ENCODE measurements around the gene NAT8L.

The NAT8L gene

GRCh38 chr4:2049811-2050210, 9.3 kb upstream of the NAT8L start:
- Histone ChIP-seq H3K4me3 (ENCODE audit: low read depth in 1 of 2, low read length in 1 of 2) (no peak overlapping the region), H3K36me3 (no peaks in the 10 kb centered on the region), H3K9me3 (no peaks in the 10 kb centered on the region), H3K4me1 (ENCODE audit: control insufficient read depth in 1 of 2, insufficient read depth in 1 of 2, low read depth in 1 of 2, low read length in 1 of 2) (no peaks in the 10 kb centered on the region), H3K27me3 (peaks cover 100% of the 10 kb centered on the region), H3K27ac (no peak overlapping the region)
- TF ChIP-seq CTCF (IDR thresholded peaks at IDR 0.05) = no peak

GRCh38 chr4:2051086-2051485, 8.0 kb upstream of the NAT8L start:
- peaks cover 100% of the 10 kb centered on the region for H3K27me3 ChIP-seq
- H3K36me3 ChIP-seq = no peaks in the 10 kb centered on the region
- TF ChIP-seq CTCF (IDR thresholded peaks at IDR 0.05) = no peak

GRCh38 chr4:2054217-2054616, 4.9 kb upstream of the NAT8L start:
- Histone ChIP-seq H3K4me1 (ENCODE audit: control insufficient read depth in 1 of 2, insufficient read depth in 1 of 2, low read depth in 1 of 2, low read length in 1 of 2) (peaks cover 0 to 6% of the 10 kb centered on the region in 2 experiments), H3K27ac (no peak overlapping the region), H3K27me3 (peaks cover 99% of the 10 kb centered on the region), H3K4me3 (ENCODE audit: low read depth in 1 of 2, low read length in 1 of 2) (no peak overlapping the region), H3K9me3 (no peaks in the 10 kb centered on the region), H3K36me3 (no peaks in the 10 kb centered on the region)
- no peak for TF ChIP-seq CTCF (IDR thresholded peaks at IDR 0.05)

More at GRCh38 chr4:2051086-2051485, 8.0 kb upstream of the NAT8L start:
- Histone ChIP-seq H3K4me3 (ENCODE audit: low read depth in 1 of 2, low read length in 1 of 2) (no peak overlapping the region), H3K27ac (no peak overlapping the region), H3K4me1 (ENCODE audit: control insufficient read depth in 1 of 2, insufficient read depth in 1 of 2, low read depth in 1 of 2, low read length in 1 of 2) (no peaks in the 10 kb centered on the region), H3K9me3 (no peaks in the 10 kb centered on the region)

- H3K9me3 ChIP-seq = no peaks in the 10 kb centered on the region
- H3K27ac ChIP-seq = no peak overlapping the region
- H3K27me3 ChIP-seq = peaks cover 98% of the 10 kb centered on the region
- H3K36me3 ChIP-seq = no peaks in the 10 kb centered on the region
- H3K4me3 ChIP-seq (ENCODE audit: low read depth in 1 of 2, low read length in 1 of 2) = no peak overlapping the region
- peaks cover 0 to 9% of the 10 kb centered on the region in 2 experiments for H3K4me1 ChIP-seq (ENCODE audit: control insufficient read depth in 1 of 2, insufficient read depth in 1 of 2, low read depth in 1 of 2, low read length in 1 of 2)
- no peak for TF ChIP-seq CTCF (IDR thresholded peaks at IDR 0.05)
Measured at GRCh38 chr4:2057382-2058065, 1.6 kb upstream of the NAT8L start.

GRCh38 chr4:2058264-2059045, 672 bp upstream of the NAT8L start:
- peaks cover 98% of the 10 kb centered on the region for H3K27me3 ChIP-seq
- H3K36me3 ChIP-seq = no peaks in the 10 kb centered on the region
- no peak for TF ChIP-seq CTCF (IDR thresholded peaks at IDR 0.05)
- H3K4me1 ChIP-seq (ENCODE audit: control insufficient read depth in 1 of 2, insufficient read depth in 1 of 2, low read depth in 1 of 2, low read length in 1 of 2) = peaks cover 0 to 9% of the 10 kb centered on the region in 2 experiments
- no peaks in the 10 kb centered on the region for H3K9me3 ChIP-seq
- H3K4me3 ChIP-seq (ENCODE audit: low read depth in 1 of 2, low read length in 1 of 2) = no peak overlapping the region
- H3K27ac ChIP-seq = no peak overlapping the region

All from neutrophil (primary cell).